ENCODE measurements around the gene RUFY4.

Gene RUFY4

DNA sequence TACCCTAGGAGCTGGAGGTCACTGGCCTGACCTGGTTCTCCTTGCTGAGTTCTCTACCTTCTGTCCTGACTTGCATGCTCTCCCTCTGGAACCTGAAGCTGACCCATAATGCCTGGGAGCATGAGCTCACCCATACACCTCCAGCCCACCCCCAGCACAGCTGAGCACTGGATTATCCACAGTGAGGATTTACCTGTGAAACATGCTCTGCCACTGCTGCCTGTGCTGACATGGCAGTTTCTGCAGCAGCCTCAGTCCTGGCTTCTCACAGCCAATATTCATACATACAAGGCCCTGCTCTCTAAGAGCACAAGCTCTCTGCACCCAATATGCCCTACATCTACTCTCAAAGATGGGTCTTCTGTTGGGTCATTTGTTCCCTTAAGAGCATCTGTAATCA, 61.8 kb downstream of the RUFY4 start:
- Histone ChIP-seq H3K4me3 (ENCODE audit: low read length) (no peak overlapping the region), H3K9ac (ENCODE audit: low read length) (no peak overlapping the region), H3K9me3 (ENCODE audit: control insufficient read depth, low read length) (no peaks in the 10 kb centered on the region), H3K36me3 (ENCODE audit: control insufficient read depth, insufficient read depth, low read length, severe bottlenecking) (no peaks in the 10 kb centered on the region), H3K4me1 (ENCODE audit: control insufficient read depth, insufficient read depth, low read length) (peaks cover 12% of the 10 kb centered on the region), H3K27me3 (replicated peaks; ENCODE audit: control insufficient read depth, insufficient read depth, low read length) (peaks cover 57% of the 10 kb centered on the region)
- no peak for DNase-seq (ENCODE audit: low read depth)

DNA sequence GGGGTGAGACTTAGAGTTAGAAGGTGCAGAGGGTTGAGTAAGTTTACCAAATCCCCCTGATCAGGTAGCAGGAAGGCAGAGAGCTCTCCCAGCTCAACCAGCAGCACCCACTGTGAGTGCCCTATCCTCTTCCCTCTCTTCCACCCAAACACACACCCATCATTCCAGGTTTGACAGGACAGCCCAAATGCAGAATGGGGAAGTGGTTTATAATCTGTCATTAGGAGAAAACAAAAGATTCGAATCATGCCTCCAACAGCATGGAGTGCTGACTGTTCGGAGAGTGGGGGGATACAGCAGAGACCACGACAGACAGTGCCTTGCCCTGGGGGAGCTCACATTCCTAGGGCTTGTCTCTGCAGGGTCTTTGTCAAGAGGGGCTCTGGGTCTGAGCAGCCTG, 68.5 kb downstream of the RUFY4 start:
- no peak overlapping the region for H3K9ac ChIP-seq (ENCODE audit: low read length)
- H3K27me3 ChIP-seq (replicated peaks; ENCODE audit: control insufficient read depth, insufficient read depth, low read length) = peaks cover 70% of the 10 kb centered on the region
- H3K9me3 ChIP-seq (ENCODE audit: control insufficient read depth, low read length) = no peaks in the 10 kb centered on the region
- no peaks in the 10 kb centered on the region for H3K4me1 ChIP-seq (ENCODE audit: control insufficient read depth, insufficient read depth, low read length)
- DNase-seq (ENCODE audit: low read depth) = no peak
- no peaks in the 10 kb centered on the region for H3K36me3 ChIP-seq (ENCODE audit: control insufficient read depth, insufficient read depth, low read length, severe bottlenecking)
- H3K4me3 ChIP-seq (ENCODE audit: low read length) = no peak overlapping the region

DNA sequence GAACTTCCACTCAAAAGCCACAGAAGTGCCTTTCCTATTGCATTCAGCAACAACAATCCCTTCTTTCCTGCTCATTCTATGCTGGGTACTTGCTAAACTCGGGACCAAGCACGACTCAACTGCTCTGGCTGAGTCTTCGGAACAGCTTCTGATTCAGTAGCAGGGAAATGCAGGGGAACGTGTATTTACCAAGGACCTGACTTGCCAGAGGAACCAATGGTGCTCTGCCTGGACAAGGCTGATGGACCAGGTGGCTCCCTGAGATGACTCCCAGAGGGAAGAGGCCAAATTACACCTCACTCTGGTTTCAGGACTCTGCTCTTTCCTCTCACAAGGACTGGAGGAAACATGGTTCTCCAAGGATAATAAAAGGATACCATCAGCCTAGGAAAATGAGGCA, 69.0 kb downstream of the RUFY4 start:
- H3K9me3 ChIP-seq (ENCODE audit: control insufficient read depth, low read length) = no peaks in the 10 kb centered on the region
- H3K9ac ChIP-seq (ENCODE audit: low read length) = no peak overlapping the region
- peaks cover 73% of the 10 kb centered on the region for H3K27me3 ChIP-seq (replicated peaks; ENCODE audit: control insufficient read depth, insufficient read depth, low read length)
- H3K4me3 ChIP-seq (ENCODE audit: low read length) = no peak overlapping the region
- DNase-seq (ENCODE audit: low read depth) = no peak
- no peaks in the 10 kb centered on the region for H3K36me3 ChIP-seq (ENCODE audit: control insufficient read depth, insufficient read depth, low read length, severe bottlenecking)
- no peaks in the 10 kb centered on the region for H3K4me1 ChIP-seq (ENCODE audit: control insufficient read depth, insufficient read depth, low read length)

All from adipocyte (in vitro differentiated cells).